Astrocyte (in vitro differentiated cells and primary cell): ENCODE results near the gene TWF2. TPM values are rescaled to one million over a fixed set of nuclear protein-coding genes. Genes with fewer than 3 reads are reported as not detected.

ENCODE experiments used
- DNase-seq: peaks from one replicate; pipeline ENCODE4 v3.0.0-alpha.2; 2010; ENCODE audit warnings: low read depth
- FAIRE-seq: peaks from 2 replicates; lab custom pipeline; 2011; peaks lifted over from hg19 to GRCh38; lab: Jason Lieb, UNC
- H2AFZ ChIP-seq: 2 replicates; pipeline ENCODE4 v1.6.0; 2012; ENCODE audit warnings: low read depth, low read length, inconsistent platforms
- H3K27ac ChIP-seq: 2 replicates; pipeline ENCODE4 v1.5.1; 2011; ENCODE audit warnings: low read depth, low read length, inconsistent platforms
- H3K27me3 ChIP-seq: 2 replicates; pipeline ENCODE4 v1.6.0; 2011; ENCODE audit warnings: low read length, inconsistent platforms; ENCODE audit not compliant: insufficient read depth
- H3K36me3 ChIP-seq: 2 replicates; pipeline ENCODE4 v1.5.1; 2011; ENCODE audit warnings: low read length, inconsistent platforms; ENCODE audit not compliant: insufficient read depth
- H3K4me1 ChIP-seq: 2 replicates; pipeline ENCODE4 v1.5.1; 2011; ENCODE audit warnings: low read length, inconsistent platforms; ENCODE audit not compliant: insufficient read depth
- H3K4me2 ChIP-seq: 2 replicates; pipeline ENCODE4 v1.6.0; 2012; ENCODE audit warnings: low read length, inconsistent platforms
- H3K4me3 ChIP-seq: 2 replicates; pipeline ENCODE4 v1.5.1; 2011; ENCODE audit warnings: low read depth, mild to moderate bottlenecking, low read length, inconsistent platforms; ENCODE audit not compliant: insufficient read depth
- H3K79me2 ChIP-seq: 2 replicates; pipeline ENCODE4 v1.6.0; 2012; ENCODE audit warnings: mild to moderate bottlenecking, low read length, inconsistent platforms; ENCODE audit not compliant: insufficient read depth
- H3K9ac ChIP-seq: 2 replicates; pipeline ENCODE4 v1.6.0; 2012; ENCODE audit warnings: mild to moderate bottlenecking, low read length, inconsistent platforms
- H3K9me3 ChIP-seq: 2 replicates; pipeline ENCODE4 v1.5.1; 2012; ENCODE audit warnings: low read depth, mild to moderate bottlenecking, low read length, inconsistent platforms; ENCODE audit not compliant: insufficient read depth
- H4K20me1 ChIP-seq: 2 replicates; pipeline ENCODE4 v1.6.0; 2012; ENCODE audit warnings: low read length, inconsistent platforms; ENCODE audit not compliant: insufficient read depth
- H3K27ac Mint-ChIP-seq: one replicate; pipeline ENCODE4 v1.8.0; 2021; ENCODE audit warnings: mild to moderate bottlenecking, mixed read lengths; ENCODE audit not compliant: unreplicated experiment
- H3K27me3 Mint-ChIP-seq: one replicate; pipeline ENCODE4 v1.8.0; 2021; ENCODE audit warnings: low read depth, mixed read lengths; ENCODE audit not compliant: unreplicated experiment
- H3K36me3 Mint-ChIP-seq: one replicate; pipeline ENCODE4 v1.8.0; 2021; ENCODE audit warnings: low read depth, mixed read lengths; ENCODE audit not compliant: unreplicated experiment
- H3K4me1 Mint-ChIP-seq: one replicate; pipeline ENCODE4 v1.8.0; 2021; ENCODE audit warnings: low read depth, mixed read lengths; ENCODE audit not compliant: unreplicated experiment
- H3K4me3 Mint-ChIP-seq: one replicate; pipeline ENCODE4 v1.8.0; 2021; ENCODE audit warnings: mild to moderate bottlenecking, moderate library complexity, mixed read lengths; ENCODE audit not compliant: unreplicated experiment
- H3K9me3 Mint-ChIP-seq: one replicate; pipeline ENCODE4 v1.8.0; 2021; ENCODE audit warnings: mild to moderate bottlenecking, mixed read lengths; ENCODE audit not compliant: unreplicated experiment
- EZH2 ChIP-seq: IDR thresholded peaks from 2 replicates; pipeline ENCODE4 v1.6.1; 2012; ENCODE audit warnings: mild to moderate bottlenecking, low read length, inconsistent platforms; ENCODE audit not compliant: insufficient read depth
- total RNA-seq: library from RNA; stranded (reverse); gene quantifications from 2 replicates; pipeline ENCODE4 v1.2.1, GENCODE V29; 2021
- TF ChIP-seq, protein P1 (sequence below): IDR thresholded peaks from 2 replicates; pipeline ENCODE4 v1.5.1; 2011; ENCODE audit warnings: low read depth, mild to moderate bottlenecking, inconsistent platforms, low read length, moderate library complexity; ENCODE audit not compliant: insufficient read depth

TWF2 gene
- total RNA-seq, 1 donor from 2014 or later, result 103 TPM

GRCh38 chr3:52198643-52199608, 40.0 kb downstream of the TWF2 start:
- Histone ChIP-seq H3K27me3 (no peaks in the 10 kb centered on the region), H3K27ac (no peak overlapping the region), H3K9ac (peak overlapping the region; percentile 94), H3K4me1 (peaks cover 10% of the 10 kb centered on the region), H3K4me3 (peak overlapping the region; percentile 91), H3K36me3 (peaks cover 30% of the 10 kb centered on the region), H4K20me1 (peaks cover 18% of the 10 kb centered on the region), H2AFZ (peak overlapping the region; percentile 91), H3K79me2 (peaks cover 20% of the 10 kb centered on the region), H3K9me3 (no peaks in the 10 kb centered on the region), H3K4me2 (peak overlapping the region; percentile 98)
- Mint-ChIP-seq H3K36me3 (peaks cover 14% of the 10 kb centered on the region), H3K9me3 (no peaks in the 10 kb centered on the region), H3K27ac (peak overlapping the region; percentile 92), H3K4me3 (peak overlapping the region; percentile 99), H3K27me3 (peaks cover 5% of the 10 kb centered on the region), H3K4me1 (peaks cover 17% of the 10 kb centered on the region)
- DNase-seq (no peak), FAIRE-seq (no peak)
- TF ChIP-seq, protein P1, sequence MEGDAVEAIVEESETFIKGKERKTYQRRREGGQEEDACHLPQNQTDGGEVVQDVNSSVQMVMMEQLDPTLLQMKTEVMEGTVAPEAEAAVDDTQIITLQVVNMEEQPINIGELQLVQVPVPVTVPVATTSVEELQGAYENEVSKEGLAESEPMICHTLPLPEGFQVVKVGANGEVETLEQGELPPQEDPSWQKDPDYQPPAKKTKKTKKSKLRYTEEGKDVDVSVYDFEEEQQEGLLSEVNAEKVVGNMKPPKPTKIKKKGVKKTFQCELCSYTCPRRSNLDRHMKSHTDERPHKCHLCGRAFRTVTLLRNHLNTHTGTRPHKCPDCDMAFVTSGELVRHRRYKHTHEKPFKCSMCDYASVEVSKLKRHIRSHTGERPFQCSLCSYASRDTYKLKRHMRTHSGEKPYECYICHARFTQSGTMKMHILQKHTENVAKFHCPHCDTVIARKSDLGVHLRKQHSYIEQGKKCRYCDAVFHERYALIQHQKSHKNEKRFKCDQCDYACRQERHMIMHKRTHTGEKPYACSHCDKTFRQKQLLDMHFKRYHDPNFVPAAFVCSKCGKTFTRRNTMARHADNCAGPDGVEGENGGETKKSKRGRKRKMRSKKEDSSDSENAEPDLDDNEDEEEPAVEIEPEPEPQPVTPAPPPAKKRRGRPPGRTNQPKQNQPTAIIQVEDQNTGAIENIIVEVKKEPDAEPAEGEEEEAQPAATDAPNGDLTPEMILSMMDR, result no peak
- no peak for TF ChIP-seq EZH2

DNA sequence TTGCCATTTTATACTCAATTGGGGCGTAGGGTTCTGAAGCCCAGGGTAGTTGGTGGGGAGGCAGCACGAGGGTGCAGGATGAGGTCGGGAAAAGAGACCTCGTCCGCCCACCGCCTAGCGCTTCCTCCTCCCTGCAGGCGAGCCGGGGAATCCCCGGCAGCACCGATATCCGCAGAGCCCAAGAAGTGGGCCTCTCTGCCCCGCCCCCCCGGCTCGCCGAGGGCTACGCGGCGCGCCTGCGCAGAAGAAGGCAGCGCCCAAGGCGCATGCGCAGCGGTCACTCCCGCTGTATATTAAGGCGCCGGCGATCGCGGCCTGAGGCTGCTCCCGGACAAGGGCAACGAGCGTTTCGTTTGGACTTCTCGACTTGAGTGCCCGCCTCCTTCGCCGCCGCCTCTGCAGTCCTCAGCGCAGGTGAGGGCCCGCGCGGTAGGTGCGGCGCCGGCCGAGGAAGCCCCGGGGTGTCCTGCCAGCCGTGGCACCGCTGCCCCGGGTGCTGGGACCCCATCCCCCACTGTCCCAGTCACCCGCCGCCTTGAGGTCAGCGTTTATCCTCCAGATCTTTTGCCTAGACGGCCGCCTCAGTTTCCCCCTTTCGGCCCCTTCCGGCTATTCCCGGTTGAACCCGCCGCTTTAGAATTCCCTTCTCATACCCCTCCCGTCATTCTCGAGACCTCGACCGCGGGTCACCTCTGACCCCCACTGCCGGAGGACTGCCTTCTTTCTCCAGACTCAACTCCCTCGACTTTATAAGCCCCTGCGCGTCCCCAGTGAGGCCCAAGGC, 40.9 kb downstream of the TWF2 start, which contains the start of gene ALAS1:
TSS of gene ALAS1 (plus strand) at position 319 of the 784 bp plus-strand sequence. CDS start 1,082 bp downstream, outside the sequence.
- H3K9me3 Mint-ChIP-seq, result no peaks in the 10 kb centered on the region
- Histone ChIP-seq H3K27me3 (no peaks in the 10 kb centered on the region), H3K27ac (peak within 1 kb of the TSS; percentile 64), H3K36me3 (peaks cover 22% of the 10 kb centered on the region), H3K4me3 (peak within 1 kb of the TSS; percentile 91), H3K79me2 (peaks cover 20% of the 10 kb centered on the region), H3K4me2 (peak within 1 kb of the TSS; percentile 98), H3K9me3 (no peaks in the 10 kb centered on the region), H3K4me1 (peaks cover 10% of the 10 kb centered on the region), H3K9ac (peak within 1 kb of the TSS; percentile 94), H2AFZ (peak within 1 kb of the TSS; percentile 91), H4K20me1 (peaks cover 18% of the 10 kb centered on the region)
- H3K36me3 Mint-ChIP-seq, result peaks cover 11% of the 10 kb centered on the region
- DNase-seq (peak; percentile 45), FAIRE-seq (no peak)
- H3K27ac Mint-ChIP-seq, result peak within 1 kb of the TSS; percentile 92
- H3K27me3 Mint-ChIP-seq, result peaks cover 7% of the 10 kb centered on the region
- peak within 1 kb of the TSS; percentile 99 for H3K4me3 Mint-ChIP-seq
- peaks cover 17% of the 10 kb centered on the region for H3K4me1 Mint-ChIP-seq
- TF ChIP-seq EZH2, result no peak
- TF ChIP-seq, protein P1, result no peak
